K562 (cell line): ENCODE results near the gene PRRC2A. TPM values are rescaled to one million over a fixed set of nuclear protein-coding genes. Genes with fewer than 3 reads are reported as not detected.

Experiments
- HMG20B ChIP-seq: fragments of 250-450 bp; sonication (Bioruptor Pico); IDR thresholded peaks from 2 replicates; pipeline ENCODE4 v1.5.0; 2021; ENCODE audit warnings: mild to moderate bottlenecking
- HMGN3 ChIP-seq: IDR thresholded peaks from 2 replicates; pipeline ENCODE4 v1.6.1; 2011; ENCODE audit warnings: borderline replicate concordance, low read depth, mild to moderate bottlenecking, mixed read lengths, low read length; ENCODE audit not compliant: insufficient read length; ENCODE audit errors: extremely low read depth
- KDM2B ChIP-seq: fragments of 250-450 bp; sonication (Bioruptor Pico); IDR thresholded peaks from 2 replicates; pipeline ENCODE4 v1.8.0; 2021; ENCODE audit warnings: mild to moderate bottlenecking, moderate library complexity
- PTRF ChIP-seq: fragments of 450-650 bp; IDR thresholded peaks from 2 replicates; pipeline ENCODE4 v1.6.1; 2016; ENCODE audit warnings: mild to moderate bottlenecking, missing genetic modification characterization, missing compliant biosample characterization
- SAFB ChIP-seq: fragments of 200-400 bp; formaldehyde crosslinking; IDR thresholded peaks from 2 replicates; pipeline ENCODE4 v1.6.1; 2017; ENCODE audit warnings: low read depth, low read length, borderline replicate concordance
- SUPT5H ChIP-seq: fragments of 450-650 bp; IDR thresholded peaks from 2 replicates; pipeline ENCODE4 v1.6.1; 2016
- TCFL5 ChIP-seq: fragments of 250-450 bp; sonication (Bioruptor Pico); conservative IDR thresholded peaks from 2 replicates; pipeline ENCODE4 v1.6.1; 2021; ENCODE audit warnings: mild to moderate bottlenecking, moderate library complexity, matching md5 sums
- TRIM25 ChIP-seq: fragments of 450-650 bp; IDR thresholded peaks from 2 replicates; pipeline ENCODE4 v1.7.0; 2016; ENCODE audit warnings: borderline replicate concordance
- ZNF57 ChIP-seq: fragments of 450-650 bp; formaldehyde crosslinking; IDR thresholded peaks from 2 replicates; pipeline ENCODE4 v1.4.0; 2020; ENCODE audit warnings: mild to moderate bottlenecking, moderate library complexity
- polyA plus RNA-seq, 8 experiments: library from polyadenylated mRNA; depleted of rRNA in 4 of 8; stranded (reverse) in 5 of 8; unstranded in 3 of 8; fragments of >200 nt; fragmentation: Nextera tagmentation in 2 of 8; fragmentation: Illumina TruSeq in 1 of 8; extraction: Ambion mirVana in 2 of 8; extraction: Trizol in 1 of 8; gene quantifications; 2 replicates each; pipeline versions ENCODE4 v1.2.1 to v1.2.3, GENCODE V29; 2011 to 2014; ENCODE audit warnings: inconsistent platforms in 1 of 8, missing spikeins in 1 of 8
- total RNA-seq, 7 experiments: library from RNA; depleted of rRNA in 6 of 7; stranded (reverse); fragments of >200 nt in 6 of 7; fragmentation: Illumina TruSeq in 2 of 7; extraction: Trizol in 2 of 7; gene quantifications; 2 replicates each; pipeline versions ENCODE4 v1.2.1 to v1.2.3, GENCODE V29; 2011 to 2021; ENCODE audit warnings: low replicate concordance in 1 of 7
- TF ChIP-seq, protein P1 (sequence below): sonication (generic); formaldehyde crosslinking; IDR thresholded peaks from 2 replicates; pipeline ENCODE4 v1.8.1; 2023; ENCODE audit warnings: mild to moderate bottlenecking, missing genetic modification reagents

Gene PRRC2A
- total and polyA plus RNA-seq, 9 of the 15 experiments (the other 6 are each of a cell fraction or from before 2014, with no cell fraction given), result 1.0 to 332 (median 63.0) TPM

- TF ChIP-seq, protein P1, sequence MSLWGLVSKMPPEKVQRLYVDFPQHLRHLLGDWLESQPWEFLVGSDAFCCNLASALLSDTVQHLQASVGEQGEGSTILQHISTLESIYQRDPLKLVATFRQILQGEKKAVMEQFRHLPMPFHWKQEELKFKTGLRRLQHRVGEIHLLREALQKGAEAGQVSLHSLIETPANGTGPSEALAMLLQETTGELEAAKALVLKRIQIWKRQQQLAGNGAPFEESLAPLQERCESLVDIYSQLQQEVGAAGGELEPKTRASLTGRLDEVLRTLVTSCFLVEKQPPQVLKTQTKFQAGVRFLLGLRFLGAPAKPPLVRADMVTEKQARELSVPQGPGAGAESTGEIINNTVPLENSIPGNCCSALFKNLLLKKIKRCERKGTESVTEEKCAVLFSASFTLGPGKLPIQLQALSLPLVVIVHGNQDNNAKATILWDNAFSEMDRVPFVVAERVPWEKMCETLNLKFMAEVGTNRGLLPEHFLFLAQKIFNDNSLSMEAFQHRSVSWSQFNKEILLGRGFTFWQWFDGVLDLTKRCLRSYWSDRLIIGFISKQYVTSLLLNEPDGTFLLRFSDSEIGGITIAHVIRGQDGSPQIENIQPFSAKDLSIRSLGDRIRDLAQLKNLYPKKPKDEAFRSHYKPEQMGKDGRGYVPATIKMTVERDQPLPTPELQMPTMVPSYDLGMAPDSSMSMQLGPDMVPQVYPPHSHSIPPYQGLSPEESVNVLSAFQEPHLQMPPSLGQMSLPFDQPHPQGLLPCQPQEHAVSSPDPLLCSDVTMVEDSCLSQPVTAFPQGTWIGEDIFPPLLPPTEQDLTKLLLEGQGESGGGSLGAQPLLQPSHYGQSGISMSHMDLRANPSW (CRISPR knock-in tag), result 0 out of 2 replicates have a peak, but pooled peaks have one; percentile 71
- no peak for TF ChIP-seq SAFB
- peak; percentile 44; the same call in 1 of the 2 replicates for TF ChIP-seq SUPT5H
- TF ChIP-seq TCFL5 (CRISPR knock-in tag), result no peak
- TF ChIP-seq PTRF (tag), result no peak
- no peak for TF ChIP-seq KDM2B (CRISPR knock-in tag)
- TF ChIP-seq HMG20B (CRISPR knock-in tag), result 0 out of 2 replicates have a peak, but pooled peaks have one; percentile 70
- TF ChIP-seq ZNF57, result no peak
- no peak for TF ChIP-seq HMGN3
- no peak for TF ChIP-seq TRIM25
- TF ChIP-seq, all 486 proteins: peak for 11
Observed at GRCh38 chr6:31655349-31656237, 35.1 kb downstream of the PRRC2A start, which contains the start of gene APOM (continued).
